ENCODE data around the gene DOP1B.

- TF ChIP-seq CTCF (conservative IDR thresholded peaks at IDR 0.05; ENCODE audit: low read length): no peak
- TF ChIP-seq EZH2phosphoT487 (IDR thresholded peaks at IDR 0.05; ENCODE audit: borderline replicate concordance, low read depth, low read length): no peak
These were observed 41.4 kb upstream of the DOP1B start for GRCh38 chr21:36115138-36115730.

All from OCI-LY7 (cell line).